Measurements from ENCODE around the gene SLC17A9.

SLC17A9 gene

DNA sequence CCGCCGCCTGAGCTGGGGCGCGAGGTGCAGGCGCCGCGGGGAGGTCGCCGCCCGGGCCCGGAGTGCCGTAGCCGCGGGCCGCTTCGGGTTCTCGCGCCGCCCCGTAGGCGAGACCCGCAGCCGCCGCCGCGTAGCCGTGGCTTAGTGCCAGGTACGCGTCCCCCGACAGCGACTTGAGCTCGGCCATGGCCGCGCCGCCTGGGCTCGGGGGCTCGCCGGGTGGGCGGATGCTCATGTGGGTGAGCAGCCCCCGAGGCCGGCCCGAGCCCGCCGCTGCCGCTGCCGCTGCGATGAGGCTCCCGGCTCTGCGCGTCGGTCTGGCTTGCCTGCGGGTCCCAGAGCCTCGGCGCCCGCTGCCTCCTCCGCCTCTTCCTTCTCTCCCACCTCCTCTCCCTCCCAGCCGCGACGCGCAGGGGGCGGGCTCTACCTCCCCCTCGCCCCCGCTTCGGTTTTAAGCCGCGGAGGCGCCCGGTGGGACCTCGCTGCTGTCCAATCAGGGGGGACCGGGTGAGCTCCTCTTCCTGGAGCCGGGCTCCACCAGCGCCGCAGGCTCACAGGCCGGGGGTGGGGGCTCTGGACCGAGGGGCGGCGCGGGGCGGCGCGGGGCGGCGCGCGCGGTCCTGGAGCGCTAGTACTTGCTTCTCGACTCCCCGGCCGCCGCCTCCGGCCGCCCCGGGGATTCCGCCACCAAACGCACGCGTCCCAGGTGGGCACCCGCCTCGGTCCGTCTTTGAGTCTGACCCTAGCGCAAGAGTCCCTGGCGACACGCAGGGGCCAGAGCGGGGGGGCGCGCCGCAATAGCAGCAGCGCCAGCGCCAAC is 54.2 kb downstream of the SLC17A9 start, which contains the start of gene BHLHE23:
Gene BHLHE23, minus strand, starts transcription at position 425 of the 820 bp plus-strand sequence. Its CDS starts 190 bp downstream, at position 235.
- DNase-seq = peak; percentile 63

DNA sequence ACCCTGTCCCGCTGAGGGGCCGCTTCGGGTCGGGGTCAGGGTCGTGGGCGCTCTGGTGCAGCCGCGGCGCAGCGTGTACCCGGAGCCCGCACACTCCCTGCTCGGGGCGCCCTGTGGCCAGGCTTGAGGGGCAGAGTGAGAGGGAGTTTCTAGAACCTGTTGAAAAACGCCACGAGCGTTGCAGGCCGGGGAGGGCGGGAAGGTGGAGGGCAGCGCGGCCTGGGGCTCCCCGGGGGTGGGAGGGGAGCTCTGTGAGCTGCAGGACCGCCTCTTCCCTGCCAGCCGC is 54.8 kb downstream of the SLC17A9 start:
- DNase-seq = no peak

DNA sequence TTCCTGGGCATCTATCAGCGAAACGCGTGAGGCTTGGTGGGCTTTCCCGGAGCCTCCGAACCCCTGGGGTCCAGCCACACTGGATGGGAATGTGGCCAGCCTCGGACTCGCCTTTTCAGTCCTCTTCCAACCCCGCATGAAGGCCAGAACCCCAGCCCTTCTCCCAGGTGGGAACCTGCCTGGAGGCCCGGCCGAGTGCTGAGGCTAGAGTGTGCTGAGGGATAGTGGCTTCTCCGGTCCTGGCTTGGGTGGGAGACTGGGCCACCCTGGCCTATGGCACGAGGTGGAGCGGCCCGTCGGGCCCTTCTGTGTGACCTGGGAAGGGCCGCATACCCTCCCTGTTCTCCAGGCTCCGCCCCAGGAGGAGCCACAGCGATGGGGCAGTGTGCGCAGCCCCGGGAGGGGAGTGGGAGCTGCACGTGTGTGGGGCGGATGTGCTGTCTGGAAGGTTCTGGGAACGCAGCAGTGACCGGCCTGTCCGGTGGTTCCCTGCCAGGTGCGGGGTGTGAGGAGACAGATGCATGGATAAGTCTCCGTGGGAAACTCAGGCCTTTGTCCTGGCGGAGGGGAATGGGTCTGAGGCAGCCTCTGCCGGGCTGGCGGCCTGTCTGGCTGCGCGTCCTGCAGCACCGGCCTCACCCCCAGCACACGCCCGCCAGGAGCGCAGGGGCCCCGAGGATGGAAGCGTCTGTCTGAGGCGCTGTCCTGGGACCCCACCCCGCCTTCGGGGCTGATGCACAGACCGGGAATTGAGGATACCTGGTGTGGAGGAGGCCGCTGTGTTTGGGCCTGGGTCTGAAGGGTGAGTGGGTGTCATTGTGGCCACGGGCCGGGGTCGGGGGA is 55.4 kb downstream of the SLC17A9 start:
- DNase-seq = no peak

DNA sequence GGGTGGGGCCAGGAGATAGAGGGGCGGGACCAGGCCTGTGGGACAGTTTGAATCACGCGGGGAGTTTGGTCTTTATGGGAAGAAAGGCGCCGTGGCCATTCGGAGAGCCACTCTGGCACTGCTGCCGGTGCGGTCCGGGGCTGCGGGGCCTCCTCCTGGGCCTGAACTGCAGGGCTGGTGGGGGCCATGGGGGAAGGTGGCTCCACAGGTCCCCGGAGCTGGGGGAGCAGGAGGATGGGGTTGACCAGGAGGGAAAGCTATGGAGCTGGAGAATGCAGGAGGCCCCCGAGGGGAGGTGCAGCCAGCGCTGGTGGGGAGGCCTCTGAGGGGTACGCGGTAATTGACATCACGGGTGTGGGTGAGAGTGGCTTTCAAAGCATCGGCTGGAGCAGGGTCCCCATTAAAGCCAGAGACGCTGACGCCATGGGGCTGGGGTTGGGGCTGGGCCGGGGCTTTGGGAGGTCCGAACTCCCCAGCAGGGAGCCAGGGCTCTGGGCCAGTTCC is 56.1 kb downstream of the SLC17A9 start:
- DNase-seq = no peak

DNA sequence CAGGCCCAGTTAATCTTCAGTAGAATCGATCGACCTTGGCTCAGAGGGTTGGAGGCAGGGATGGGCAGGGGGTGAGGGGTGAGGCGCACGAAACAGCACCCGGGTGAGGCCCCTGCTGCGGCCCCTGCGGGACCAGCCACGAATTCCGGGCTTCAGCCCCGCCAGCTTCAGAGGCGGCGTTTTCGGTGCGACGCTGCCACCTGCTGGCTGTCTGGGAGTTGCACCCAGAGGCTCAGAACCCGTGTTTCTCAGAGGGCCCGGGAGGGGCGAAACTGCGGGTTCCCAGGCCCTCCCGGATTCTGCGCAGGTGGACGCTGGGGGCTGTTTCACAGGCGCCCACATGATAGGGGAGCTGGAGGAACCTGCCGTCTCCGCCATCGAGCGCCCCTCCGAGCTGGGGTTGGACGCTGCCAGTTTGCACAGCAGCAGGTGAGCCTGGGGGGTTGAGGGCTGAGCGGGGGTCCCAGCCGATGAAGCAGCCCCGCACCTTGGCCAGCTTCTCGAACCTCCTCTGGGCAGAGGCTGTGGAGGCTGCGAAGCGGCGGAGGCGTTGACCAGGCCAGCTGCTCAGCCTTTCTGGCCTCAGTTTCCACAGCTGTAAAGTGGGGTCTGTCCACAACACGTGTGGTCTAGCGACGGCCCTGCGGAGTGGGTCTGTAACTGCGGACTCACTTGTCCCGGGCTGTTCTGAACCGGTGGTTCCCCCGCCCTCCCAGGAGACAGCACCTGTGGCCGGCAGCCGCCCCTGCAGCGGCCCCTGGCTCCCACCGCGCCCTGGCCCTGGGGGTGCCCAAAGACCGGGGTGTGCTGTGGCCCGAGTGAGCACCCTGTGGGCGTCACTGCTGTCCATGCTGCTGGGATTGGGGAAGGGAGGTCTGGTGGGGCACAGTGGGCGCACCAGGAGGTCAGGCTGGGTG is 56.8 kb downstream of the SLC17A9 start:
- peak; percentile 47 for DNase-seq

DNA sequence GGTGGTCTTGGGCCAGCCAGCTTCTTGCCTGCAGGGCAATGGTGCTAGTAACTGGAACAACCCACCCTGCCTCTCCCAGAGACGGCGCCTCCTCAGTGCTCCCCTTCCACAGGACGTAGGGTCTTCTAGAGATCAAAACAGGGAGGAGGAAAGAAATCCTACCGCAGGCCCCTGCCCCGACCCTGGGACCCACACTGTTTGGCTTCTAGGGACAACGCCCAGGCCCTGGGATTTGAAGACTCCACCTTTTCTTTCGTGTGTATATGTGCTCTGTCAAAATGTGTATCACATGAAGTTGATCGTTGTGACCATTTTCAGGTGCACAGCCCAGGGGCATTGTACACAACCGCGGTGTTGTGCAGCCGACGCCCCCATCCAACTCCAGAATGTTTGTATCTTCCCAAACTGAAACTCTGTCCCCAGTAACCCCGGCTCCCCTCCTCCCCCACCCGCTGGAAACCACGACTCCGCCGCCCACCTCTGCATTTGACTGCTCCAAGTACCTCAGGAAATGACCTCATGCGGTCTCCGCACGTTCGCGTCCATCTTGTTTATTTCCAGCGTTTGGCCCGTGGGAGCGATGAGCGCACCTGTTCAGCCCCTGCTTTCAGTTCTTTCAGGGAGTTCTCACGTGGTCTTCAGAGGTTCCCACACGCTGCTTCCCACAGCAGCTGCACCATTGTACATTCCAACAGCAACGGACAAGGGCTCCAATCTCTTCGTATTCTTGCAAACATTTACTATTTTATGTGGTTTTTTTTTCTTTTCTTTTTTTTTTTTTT is 57.7 kb downstream of the SLC17A9 start:
- DNase-seq = peak; percentile 14

DNA sequence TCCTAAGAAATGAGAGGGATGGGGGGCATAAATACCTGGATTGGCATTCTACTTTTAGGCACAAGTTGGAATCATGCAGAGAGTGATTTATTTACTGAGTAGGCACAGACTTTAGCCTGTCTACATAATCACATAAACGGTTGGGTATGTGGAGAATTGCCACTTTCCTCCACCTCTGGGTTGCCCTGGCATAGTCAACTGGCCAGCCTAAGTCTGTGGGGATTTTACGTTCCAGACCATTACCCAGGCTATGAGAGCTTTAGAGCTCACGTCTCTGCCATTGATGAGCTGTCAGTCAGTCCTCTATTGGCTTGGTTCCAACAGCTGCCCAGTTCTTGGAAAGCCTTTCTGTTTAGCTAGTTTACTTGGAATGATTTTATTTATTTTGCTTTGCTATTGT is 59.3 kb downstream of the SLC17A9 start:
- peak; percentile 85 for DNase-seq

DNA sequence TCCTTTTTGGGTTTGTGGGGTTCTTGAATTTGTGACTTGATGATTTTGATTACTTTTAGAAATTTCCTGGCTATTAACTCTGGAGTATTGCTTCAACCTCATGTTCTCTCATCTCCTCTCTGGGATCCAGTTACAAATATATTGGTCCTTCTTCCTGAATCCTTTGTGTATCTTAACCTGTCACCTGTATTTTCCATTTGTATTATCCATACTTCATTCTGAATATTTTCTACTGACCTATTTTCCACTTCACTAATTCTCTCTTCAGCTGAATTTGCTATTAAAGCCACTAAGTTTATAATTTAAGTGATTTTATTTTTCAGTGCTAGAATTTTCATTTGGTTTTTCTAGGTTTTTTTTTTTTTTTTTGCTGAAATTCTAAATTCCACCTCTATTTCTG is 60.7 kb downstream of the SLC17A9 start:
- no peak for DNase-seq

DNA sequence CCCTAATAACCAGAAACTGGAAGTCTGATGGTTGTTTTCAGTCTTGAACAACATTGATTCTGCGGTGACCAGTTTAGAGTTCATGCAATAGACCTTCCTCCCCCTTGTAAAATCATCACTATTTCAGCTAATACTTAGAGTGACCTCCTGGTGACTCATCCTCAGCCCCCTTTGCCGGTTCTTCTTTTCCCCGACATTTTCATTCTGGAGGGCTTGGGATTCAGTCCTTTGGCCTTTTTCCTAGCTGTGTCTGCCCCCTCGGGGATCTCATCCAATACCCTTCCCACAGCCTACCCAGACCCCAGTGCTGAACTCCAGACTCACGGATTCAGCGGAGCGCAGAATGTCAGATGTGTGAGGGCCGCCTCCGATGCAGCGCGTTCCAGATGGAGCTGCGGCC is 61.8 kb downstream of the SLC17A9 start:
- DNase-seq = no peak

DNA sequence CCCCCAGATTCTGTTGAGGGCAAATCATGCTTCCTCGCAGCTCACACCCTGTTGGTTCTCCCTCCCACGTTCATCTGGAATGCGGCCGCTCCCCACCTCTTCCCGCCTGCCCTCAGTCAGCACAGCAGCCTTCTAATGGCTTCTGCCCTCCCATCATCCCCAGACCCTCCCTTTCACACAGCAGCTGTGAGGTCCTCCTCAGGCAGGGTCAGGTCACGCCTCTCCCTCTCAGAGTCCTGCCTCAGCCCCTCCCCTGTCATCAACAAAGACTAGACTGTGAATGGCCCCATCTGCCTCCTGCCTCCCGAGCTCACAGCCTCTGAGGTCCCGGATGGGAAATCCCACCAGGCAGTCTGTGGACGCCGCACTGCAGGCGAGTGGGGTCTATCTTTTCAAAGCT is 62.2 kb downstream of the SLC17A9 start:
- DNase-seq = no peak

DNA sequence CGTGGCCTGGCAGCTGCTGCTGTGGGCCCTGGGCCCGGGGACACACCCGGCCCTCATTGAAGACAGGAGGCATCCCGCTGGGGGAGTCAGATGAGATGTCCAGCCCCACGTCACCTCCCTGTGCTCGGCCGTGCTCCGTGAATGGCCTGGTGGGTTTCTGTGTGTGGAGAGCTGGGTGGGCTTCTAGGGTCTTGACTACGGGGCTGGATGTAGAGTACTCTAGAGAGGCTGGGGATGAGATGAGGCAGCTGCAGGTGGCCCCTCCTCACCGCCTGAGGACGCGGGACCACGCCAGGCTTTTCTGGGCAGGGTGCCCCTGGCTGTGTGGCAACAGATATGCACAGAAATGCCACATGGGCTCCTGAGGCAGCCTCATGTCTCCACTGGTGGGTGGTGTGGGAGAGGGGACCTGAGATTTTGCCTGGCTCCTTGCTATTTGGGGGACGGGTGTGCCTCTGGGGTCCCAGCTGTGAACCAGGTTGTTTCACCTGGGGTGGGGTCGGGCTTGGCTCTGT is 62.7 kb downstream of the SLC17A9 start:
- DNase-seq = no peak

DNA sequence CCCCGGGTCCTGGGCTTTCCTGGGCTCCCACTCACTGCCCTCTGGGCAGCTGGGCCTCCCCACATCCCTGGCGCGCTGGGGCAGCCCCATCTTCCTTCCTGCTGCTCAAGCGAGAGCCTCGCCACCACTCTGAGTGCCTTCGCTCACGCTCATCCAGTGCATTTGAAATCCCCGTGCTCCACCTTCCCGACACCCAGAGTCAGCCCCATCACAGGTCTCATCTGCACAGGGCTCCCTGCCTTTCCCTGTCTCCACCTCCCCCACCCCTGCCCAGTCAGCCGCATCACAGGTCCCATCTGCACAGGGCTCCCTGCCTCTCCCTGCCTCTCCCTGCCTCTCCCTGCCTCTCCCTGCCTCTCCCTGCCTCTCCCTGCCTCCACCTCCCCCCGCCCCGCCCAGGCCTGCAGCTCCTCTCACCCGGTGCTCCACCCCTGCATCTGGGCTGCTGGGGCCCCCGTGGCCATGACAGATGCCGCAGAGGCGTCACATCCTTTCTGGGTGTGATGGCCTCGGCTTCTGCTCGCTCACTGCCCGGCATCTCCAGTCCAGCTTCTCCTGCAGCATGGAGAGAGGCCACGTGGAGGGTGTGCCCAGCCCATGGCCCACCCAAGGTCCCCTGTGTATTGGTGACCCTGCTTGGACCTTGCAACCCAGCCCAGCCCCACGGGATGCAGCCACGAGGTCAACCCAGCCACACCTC is 63.3 kb downstream of the SLC17A9 start:
- DNase-seq = no peak

DNA sequence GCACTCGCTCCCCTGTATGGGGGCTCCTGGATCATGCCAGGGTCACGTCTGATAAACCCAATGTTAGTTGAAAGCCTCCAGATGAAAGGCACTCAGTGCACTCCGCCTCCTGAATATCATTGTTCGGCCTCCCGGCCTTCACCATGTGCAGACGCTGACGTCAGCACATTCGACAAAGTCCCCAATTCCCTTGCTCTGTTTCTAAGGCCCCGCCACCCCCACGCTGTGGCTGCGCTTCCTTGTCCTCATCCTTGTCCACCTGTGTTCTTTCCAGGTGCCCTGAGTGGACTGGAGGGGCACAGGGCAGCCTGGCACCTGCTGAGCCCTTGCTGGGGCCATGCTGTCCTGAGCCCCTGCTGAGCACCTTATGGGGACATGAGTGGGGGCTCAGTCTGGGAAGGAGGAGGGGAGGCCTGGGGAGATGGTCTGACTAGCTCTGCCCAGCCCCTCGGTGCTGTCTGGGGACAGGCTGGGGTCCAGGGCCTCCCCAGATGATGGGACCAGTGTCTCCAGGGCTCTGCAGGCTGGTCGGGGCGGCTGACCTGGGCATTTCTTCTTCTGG is 64.1 kb downstream of the SLC17A9 start:
- DNase-seq = no peak

DNA sequence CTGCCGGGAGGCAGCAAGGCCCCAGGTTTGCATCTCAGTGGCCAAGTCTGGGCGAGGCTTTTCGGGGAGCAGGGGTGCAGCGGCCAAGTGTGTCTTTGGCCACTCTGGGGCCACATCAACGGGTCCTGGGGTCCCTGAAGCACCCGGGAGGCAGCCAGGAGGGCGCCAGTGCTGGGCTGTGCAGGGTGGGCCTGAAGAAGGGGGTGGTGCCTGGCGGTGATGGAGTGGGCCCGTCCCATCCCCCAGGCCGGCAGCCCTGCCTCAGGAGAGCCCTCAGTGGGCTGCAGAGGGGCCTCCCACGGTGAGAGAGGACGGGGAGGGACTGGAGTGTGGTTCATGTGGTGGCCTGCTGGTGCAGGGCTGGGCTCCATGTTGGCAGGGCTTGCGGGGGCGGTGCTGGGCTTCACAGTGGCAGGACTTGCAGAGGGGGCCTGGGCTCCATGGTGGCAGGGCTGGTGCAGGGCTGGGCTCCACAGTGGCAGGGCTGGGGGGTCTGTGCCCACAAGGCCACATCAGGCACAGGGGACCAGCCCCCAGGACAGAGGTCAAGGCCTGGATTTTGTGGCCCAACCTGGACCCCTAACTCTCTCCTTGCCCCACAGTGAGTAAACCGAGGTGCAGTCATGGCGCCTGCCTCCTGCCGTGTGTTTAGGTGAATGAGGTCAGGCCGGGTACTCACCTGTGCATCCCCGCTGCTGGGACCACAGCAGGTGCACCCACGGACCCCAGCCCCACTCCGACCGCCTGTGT is 64.7 kb downstream of the SLC17A9 start:
- DNase-seq = no peak

DNA sequence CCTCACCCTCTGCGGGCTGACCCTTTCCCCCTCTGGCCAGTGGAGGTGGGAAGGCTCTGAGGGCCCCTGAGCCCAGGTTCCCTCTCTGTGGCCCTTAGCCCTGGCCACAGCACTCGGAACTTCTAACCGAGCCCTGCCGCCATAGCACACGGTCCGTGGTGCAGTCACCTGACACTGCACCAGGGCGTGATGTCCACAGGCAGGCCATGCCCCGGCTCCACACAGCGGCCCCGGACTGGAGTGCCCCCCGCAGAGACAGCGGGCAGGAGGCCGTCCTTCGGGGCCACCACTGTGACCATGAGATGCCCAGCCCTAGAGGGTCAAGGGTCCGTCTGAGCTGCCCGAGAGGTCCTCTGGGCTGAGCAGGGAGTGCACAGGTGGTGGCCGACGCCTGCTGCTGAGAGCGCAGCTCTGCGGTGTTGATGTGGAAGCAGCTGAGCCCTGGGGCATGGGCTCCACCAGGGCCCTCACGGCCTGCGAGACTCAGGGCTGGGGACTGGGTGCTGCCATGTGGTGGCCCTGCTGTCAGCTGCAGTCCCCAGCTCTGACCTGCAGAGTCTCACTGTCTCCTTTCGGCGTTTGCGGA is 65.4 kb downstream of the SLC17A9 start:
- no peak for DNase-seq
